ENCODE results near the gene AKT3.

AKT3 gene

GRCh38 chr1:243520831-243521230, 329.2 kb downstream of the AKT3 start:
- H3K4me3 ChIP-seq (ENCODE audit: low read length in 2 of 2) = no peak overlapping the region
- H3K27ac ChIP-seq (ENCODE audit: low read length) = no peak overlapping the region
- no peaks in the 10 kb centered on the region for H3K27me3 ChIP-seq (ENCODE audit: control insufficient read depth in 1 of 2, insufficient read depth in 2 of 2, low read length in 2 of 2)
- no peaks in the 10 kb centered on the region for H3K4me1 ChIP-seq (ENCODE audit: control insufficient read depth, insufficient read depth, low read length)
- H3K36me3 ChIP-seq (ENCODE audit: control insufficient read depth in 2 of 2, insufficient read depth in 2 of 2, low read length in 2 of 2) = no peaks in the 10 kb centered on the region
- H3K9ac ChIP-seq (ENCODE audit: low read length in 2 of 2) = no peak overlapping the region
- no peaks in the 10 kb centered on the region for H3K9me3 ChIP-seq (ENCODE audit: control insufficient read depth in 2 of 2, low read length in 2 of 2)

DNA sequence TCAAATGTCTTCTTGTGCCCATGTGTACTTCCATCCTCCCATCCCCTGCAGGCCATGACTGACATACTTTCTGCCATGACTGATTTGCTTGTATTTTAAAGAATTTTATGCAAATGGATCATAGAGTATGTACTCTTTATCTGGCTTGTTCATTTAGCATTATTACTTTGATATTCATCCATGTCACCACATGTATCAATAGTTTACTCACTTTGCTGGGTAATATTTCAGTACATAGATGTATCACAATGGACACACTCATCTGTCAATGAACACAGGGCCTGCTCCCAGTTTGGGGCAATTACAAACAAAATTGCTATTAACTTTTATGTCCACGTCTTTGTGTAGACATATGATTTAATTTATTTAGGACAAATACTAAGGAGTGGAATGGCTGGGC, 335.1 kb downstream of the AKT3 start:
- Histone ChIP-seq H3K9me3 (ENCODE audit: control insufficient read depth in 2 of 2, low read length in 2 of 2) (no peaks in the 10 kb centered on the region), H3K36me3 (ENCODE audit: control insufficient read depth in 2 of 2, insufficient read depth in 2 of 2, low read length in 2 of 2) (peaks cover 5 to 11% of the 10 kb centered on the region in 2 donors), H3K9ac (ENCODE audit: low read length in 2 of 2) (no peak overlapping the region), H3K4me1 (ENCODE audit: control insufficient read depth, insufficient read depth, low read length) (no peaks in the 10 kb centered on the region), H3K27ac (ENCODE audit: low read length) (no peak overlapping the region), H3K4me3 (ENCODE audit: low read length in 2 of 2) (no peak overlapping the region), H3K27me3 (ENCODE audit: control insufficient read depth in 1 of 2, insufficient read depth in 2 of 2, low read length in 2 of 2) (no peaks in the 10 kb centered on the region)

DNA sequence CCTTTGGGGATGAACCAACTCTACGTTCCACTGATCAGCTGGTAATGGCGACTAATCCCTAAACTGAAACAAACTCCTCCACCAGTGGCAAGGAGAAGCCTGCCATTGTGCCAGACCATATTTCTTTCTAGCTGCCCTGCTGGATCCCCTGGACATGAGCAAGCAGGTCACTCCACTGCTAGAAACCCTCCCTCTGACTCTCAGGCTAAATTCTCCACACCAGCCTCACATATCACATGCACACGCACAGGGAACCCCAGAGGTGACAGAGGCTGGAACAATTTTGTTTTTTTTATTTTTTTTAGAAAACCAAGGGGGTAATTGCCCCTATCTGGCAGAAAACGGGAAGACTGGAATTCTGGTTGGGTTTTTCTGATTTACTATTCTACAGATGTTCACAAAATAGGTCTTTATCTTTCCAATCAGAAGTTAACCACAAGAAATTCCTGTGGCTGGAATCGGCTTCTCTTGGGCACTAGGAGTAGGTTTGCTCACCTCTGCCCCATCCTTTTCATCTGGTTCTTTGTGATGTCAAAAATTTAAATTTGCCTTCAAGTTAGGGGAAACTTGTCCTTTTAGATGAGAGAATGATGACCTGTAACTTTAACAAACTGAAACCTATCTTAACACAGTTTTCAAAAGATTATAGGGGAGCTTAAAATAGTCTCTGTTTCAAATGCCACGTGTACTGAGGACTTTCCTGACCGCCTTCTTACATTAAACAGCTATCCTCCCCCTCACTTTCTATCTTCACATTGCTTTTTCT, 336.1 kb downstream of the AKT3 start:
- no peaks in the 10 kb centered on the region for H3K27me3 ChIP-seq (ENCODE audit: control insufficient read depth in 1 of 2, insufficient read depth in 2 of 2, low read length in 2 of 2)
- H3K9ac ChIP-seq (ENCODE audit: low read length in 2 of 2) = no peak overlapping the region
- H3K27ac ChIP-seq (ENCODE audit: low read length) = no peak overlapping the region
- peaks cover 5 to 11% of the 10 kb centered on the region in 2 donors for H3K36me3 ChIP-seq (ENCODE audit: control insufficient read depth in 2 of 2, insufficient read depth in 2 of 2, low read length in 2 of 2)
- no peaks in the 10 kb centered on the region for H3K9me3 ChIP-seq (ENCODE audit: control insufficient read depth in 2 of 2, low read length in 2 of 2)
- no peaks in the 10 kb centered on the region for H3K4me1 ChIP-seq (ENCODE audit: control insufficient read depth, insufficient read depth, low read length)
- H3K4me3 ChIP-seq (ENCODE audit: low read length in 2 of 2) = no peak overlapping the region

- Histone ChIP-seq H3K27me3 (ENCODE audit: control insufficient read depth in 1 of 2, insufficient read depth in 2 of 2, low read length in 2 of 2) (no peaks in the 10 kb centered on the region), H3K4me1 (ENCODE audit: control insufficient read depth, insufficient read depth, low read length) (no peaks in the 10 kb centered on the region), H3K4me3 (ENCODE audit: low read length in 2 of 2) (no peak overlapping the region)
These were observed 339.1 kb downstream of the AKT3 start for GRCh38 chr1:243510928-243511327.

DNA sequence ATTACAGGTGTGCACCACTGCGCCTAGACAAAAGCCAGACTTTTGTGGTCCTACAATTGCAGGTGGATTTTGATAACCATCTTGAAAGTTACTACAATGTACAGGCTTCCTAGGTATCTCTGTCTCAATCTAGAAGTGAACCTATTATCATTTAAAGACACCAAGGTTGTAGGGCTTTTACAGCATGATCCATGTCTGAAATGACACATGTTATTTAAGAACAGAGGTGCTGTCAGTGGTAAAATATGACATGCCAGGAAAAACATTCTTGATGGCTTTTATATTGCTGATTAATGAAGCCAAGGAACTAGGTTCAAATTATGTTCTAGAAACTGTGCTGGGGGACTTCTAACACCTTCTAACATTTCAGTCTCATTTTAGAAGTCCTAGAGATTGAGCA, 341.1 kb downstream of the AKT3 start:
- Histone ChIP-seq H3K4me3 (ENCODE audit: low read length in 2 of 2) (no peak overlapping the region), H3K36me3 (ENCODE audit: control insufficient read depth in 2 of 2, insufficient read depth in 2 of 2, low read length in 2 of 2) (peaks cover 10 to 21% of the 10 kb centered on the region in 2 donors), H3K27ac (ENCODE audit: low read length) (no peak overlapping the region), H3K9me3 (ENCODE audit: control insufficient read depth in 2 of 2, low read length in 2 of 2) (no peaks in the 10 kb centered on the region), H3K27me3 (ENCODE audit: control insufficient read depth in 1 of 2, insufficient read depth in 2 of 2, low read length in 2 of 2) (no peaks in the 10 kb centered on the region), H3K4me1 (ENCODE audit: control insufficient read depth, insufficient read depth, low read length) (no peaks in the 10 kb centered on the region), H3K9ac (ENCODE audit: low read length in 2 of 2) (no peak overlapping the region)

More at GRCh38 chr1:243510928-243511327, 339.1 kb downstream of the AKT3 start:
- no peak overlapping the region for H3K9ac ChIP-seq (ENCODE audit: low read length in 2 of 2)
- no peaks in the 10 kb centered on the region for H3K9me3 ChIP-seq (ENCODE audit: control insufficient read depth in 2 of 2, low read length in 2 of 2)
- H3K27ac ChIP-seq (ENCODE audit: low read length) = no peak overlapping the region
- H3K36me3 ChIP-seq (ENCODE audit: control insufficient read depth in 2 of 2, insufficient read depth in 2 of 2, low read length in 2 of 2) = peaks cover 5 to 20% of the 10 kb centered on the region in 2 donors

DNA sequence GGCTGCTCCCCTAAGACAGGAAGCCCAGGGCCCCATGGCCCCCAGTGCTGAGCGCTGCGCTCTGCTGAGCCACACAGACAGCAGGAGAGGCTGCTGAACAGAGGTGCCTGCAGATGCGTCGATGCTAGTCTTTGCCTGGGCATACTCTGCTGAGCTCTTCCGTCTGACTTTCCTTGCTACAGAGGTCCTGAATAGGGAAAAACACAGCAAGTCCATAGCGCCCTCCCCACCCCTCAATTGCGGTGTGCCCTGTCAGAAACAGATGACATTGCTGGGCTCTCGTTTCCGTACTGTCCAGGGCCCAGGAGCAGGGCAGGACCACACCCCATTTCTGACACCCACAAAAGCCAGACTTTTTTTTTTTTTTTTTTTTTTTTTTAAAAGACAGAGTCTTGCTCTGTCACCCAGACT, 341.7 kb downstream of the AKT3 start:
- H3K4me3 ChIP-seq (ENCODE audit: low read length in 2 of 2) = no peak overlapping the region
- H3K36me3 ChIP-seq (ENCODE audit: control insufficient read depth in 2 of 2, insufficient read depth in 2 of 2, low read length in 2 of 2) = peaks cover 10 to 21% of the 10 kb centered on the region in 2 donors
- no peaks in the 10 kb centered on the region for H3K27me3 ChIP-seq (ENCODE audit: control insufficient read depth in 1 of 2, insufficient read depth in 2 of 2, low read length in 2 of 2)
- H3K9me3 ChIP-seq (ENCODE audit: control insufficient read depth in 2 of 2, low read length in 2 of 2) = no peaks in the 10 kb centered on the region
- no peaks in the 10 kb centered on the region for H3K4me1 ChIP-seq (ENCODE audit: control insufficient read depth, insufficient read depth, low read length)
- H3K27ac ChIP-seq (ENCODE audit: low read length) = no peak overlapping the region
- H3K9ac ChIP-seq (ENCODE audit: low read length in 2 of 2) = no peak overlapping the region

GRCh38 chr1:243507672-243508302, 342.3 kb downstream of the AKT3 start:
- no peaks in the 10 kb centered on the region for H3K9me3 ChIP-seq (ENCODE audit: control insufficient read depth in 2 of 2, low read length in 2 of 2)
- H3K9ac ChIP-seq (ENCODE audit: low read length in 2 of 2) = no peak overlapping the region
- no peak overlapping the region for H3K27ac ChIP-seq (ENCODE audit: low read length)
- peaks cover 10 to 21% of the 10 kb centered on the region in 2 donors for H3K36me3 ChIP-seq (ENCODE audit: control insufficient read depth in 2 of 2, insufficient read depth in 2 of 2, low read length in 2 of 2)
- no peak overlapping the region for H3K4me3 ChIP-seq (ENCODE audit: low read length in 2 of 2)
- no peaks in the 10 kb centered on the region for H3K27me3 ChIP-seq (ENCODE audit: control insufficient read depth in 1 of 2, insufficient read depth in 2 of 2, low read length in 2 of 2)
- no peaks in the 10 kb centered on the region for H3K4me1 ChIP-seq (ENCODE audit: control insufficient read depth, insufficient read depth, low read length)

- H3K4me3 ChIP-seq (ENCODE audit: low read length in 2 of 2) = no peak overlapping the region
- no peak overlapping the region for H3K27ac ChIP-seq (ENCODE audit: low read length)
- no peaks in the 10 kb centered on the region for H3K27me3 ChIP-seq (ENCODE audit: control insufficient read depth in 1 of 2, insufficient read depth in 2 of 2, low read length in 2 of 2)
- peaks cover 10 to 21% of the 10 kb centered on the region in 2 donors for H3K36me3 ChIP-seq (ENCODE audit: control insufficient read depth in 2 of 2, insufficient read depth in 2 of 2, low read length in 2 of 2)
- H3K9me3 ChIP-seq (ENCODE audit: control insufficient read depth in 2 of 2, low read length in 2 of 2) = no peaks in the 10 kb centered on the region
- no peak overlapping the region for H3K9ac ChIP-seq (ENCODE audit: low read length in 2 of 2)
- no peaks in the 10 kb centered on the region for H3K4me1 ChIP-seq (ENCODE audit: control insufficient read depth, insufficient read depth, low read length)
These were observed 342.9 kb downstream of the AKT3 start for GRCh38 chr1:243507001-243507671.

DNA sequence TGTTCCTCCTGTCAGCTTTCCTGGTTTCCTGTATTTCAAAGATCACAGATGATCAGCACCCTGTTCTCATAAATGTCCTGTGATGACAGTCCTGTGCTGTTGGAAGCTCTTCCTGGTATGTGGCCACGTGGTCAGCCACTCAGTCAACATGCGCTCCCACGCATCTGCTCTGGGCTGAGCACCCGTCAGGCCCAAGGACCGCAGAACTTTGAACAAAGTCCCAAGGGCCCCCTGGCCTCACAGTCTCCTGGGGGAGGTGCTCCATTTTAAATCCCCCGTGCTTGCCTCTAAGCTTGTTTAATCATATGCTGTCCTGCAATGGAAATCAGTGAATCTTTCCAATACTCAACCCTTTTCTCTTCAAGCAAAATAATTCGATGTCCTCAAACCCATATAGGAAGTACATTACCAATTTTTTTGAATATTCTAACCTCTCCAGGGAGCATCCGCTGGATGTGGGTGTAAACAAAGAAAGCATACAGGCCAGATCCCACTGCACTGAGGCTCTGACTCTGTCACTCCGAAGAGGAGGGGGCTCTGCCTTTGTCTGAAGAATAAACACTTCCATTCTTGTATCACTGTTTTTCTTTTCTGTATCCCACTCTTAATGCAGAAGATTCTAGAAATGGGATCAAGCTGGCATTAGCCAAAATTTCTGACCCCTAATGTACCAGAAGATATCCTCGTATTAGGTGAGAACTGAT, 343.9 kb downstream of the AKT3 start:
- Histone ChIP-seq H3K4me3 (ENCODE audit: low read length in 2 of 2) (no peak overlapping the region), H3K27ac (ENCODE audit: low read length) (no peak overlapping the region), H3K27me3 (ENCODE audit: control insufficient read depth in 1 of 2, insufficient read depth in 2 of 2, low read length in 2 of 2) (no peaks in the 10 kb centered on the region), H3K9me3 (ENCODE audit: control insufficient read depth in 2 of 2, low read length in 2 of 2) (no peaks in the 10 kb centered on the region), H3K36me3 (ENCODE audit: control insufficient read depth in 2 of 2, insufficient read depth in 2 of 2, low read length in 2 of 2) (peaks cover 12 to 16% of the 10 kb centered on the region in 2 donors), H3K4me1 (ENCODE audit: control insufficient read depth, insufficient read depth, low read length) (no peaks in the 10 kb centered on the region), H3K9ac (ENCODE audit: low read length in 2 of 2) (no peak overlapping the region)

- Histone ChIP-seq H3K27ac (ENCODE audit: low read length) (no peak overlapping the region), H3K4me1 (ENCODE audit: control insufficient read depth, insufficient read depth, low read length) (no peaks in the 10 kb centered on the region), H3K9ac (ENCODE audit: low read length in 2 of 2) (no peak overlapping the region), H3K4me3 (ENCODE audit: low read length in 2 of 2) (no peak overlapping the region), H3K27me3 (ENCODE audit: control insufficient read depth in 1 of 2, insufficient read depth in 2 of 2, low read length in 2 of 2) (no peaks in the 10 kb centered on the region), H3K36me3 (ENCODE audit: control insufficient read depth in 2 of 2, insufficient read depth in 2 of 2, low read length in 2 of 2) (peaks cover 9 to 12% of the 10 kb centered on the region in 2 donors), H3K9me3 (ENCODE audit: control insufficient read depth in 2 of 2, low read length in 2 of 2) (no peaks in the 10 kb centered on the region)
These were observed 346.9 kb downstream of the AKT3 start for GRCh38 chr1:243503155-243503554.
